Measurements from ENCODE around the gene REX1BD. TPM values are rescaled to one million over a fixed set of nuclear protein-coding genes. Genes with fewer than 3 reads are reported as not detected.

Gene REX1BD
- total and polyA plus RNA-seq, 2 of the 13 experiments (the other 11 are each of a cell fraction or from before 2014, with no cell fraction given), result 7.5 to 25.4 TPM

- Histone ChIP-seq H4K20me1 (ENCODE audit: insufficient read depth, low read length) (peaks cover 10% of the 10 kb centered on the region), H3K4me1 (ENCODE audit: insufficient read depth, low read length) (peaks cover 20% of the 10 kb centered on the region), H3K4me3 (replicated peaks in 1 of 3; ENCODE audit: insufficient read depth in 1 of 3, low read depth in 2 of 3, low read length in 3 of 3) (no peak overlapping the region), H3K27me3 (ENCODE audit: control insufficient read depth in 1 of 2, insufficient read depth in 2 of 2, low read length in 2 of 2) (no peaks in the 10 kb centered on the region; a peak in 1 of 5 replicates), H2AFZ (ENCODE audit: low read length) (no peak overlapping the region), H3K9ac (ENCODE audit: insufficient read depth, low read depth, low read length) (no peak overlapping the region), H3K79me2 (ENCODE audit: insufficient read depth, low read length) (peaks cover 21% of the 10 kb centered on the region), H3K9me3 (ENCODE audit: low read length) (no peaks in the 10 kb centered on the region), H3K27ac (ENCODE audit: extremely low read length, insufficient read depth, low read length) (no peak overlapping the region), H3K4me2 (ENCODE audit: low read depth, low read length) (no peak overlapping the region), H3K36me3 (replicated peaks in 1 of 2; ENCODE audit: control insufficient read depth in 1 of 2, insufficient read depth in 2 of 2, low read length in 2 of 2) (peaks cover 16 to 23% of the 10 kb centered on the region in 2 experiments; a peak in 4 of 5 replicates)
- ChIA-PET POLR2A (no interaction called here), CTCF (ENCODE audit: low intra/inter-chr PET ratio, low total read pairs) (no interaction called here)
- intact Hi-C loops (cut with micrococcal nuclease; ENCODE audit: unreplicated experiment) (loop anchor here (5.0 kb wide), 1 partner anchor 97 kb away; no protein-coding TSS in a partner anchor), in situ Hi-C loops (cut with HindIII; ENCODE audit: extremely low pct_ligation_motif_present, low pct_unique_long_range_greater_than_20kb) (no loop called here)
- BruUV-seq (replicated peaks), result no TSS peak
- TF ChIP-seq HIVEP1 (CRISPR knock-in tag; IDR thresholded peaks at IDR 0.05) (no peak), RBFOX2 (IDR thresholded peaks at IDR 0.05; ENCODE audit: low read depth, low read length) (0 out of 2 replicates have a peak, but pooled peaks have one; percentile 35), YY1 (IDR thresholded peaks at IDR 0.05; ENCODE audit: insufficient read depth, insufficient replicate concordance, low read depth, low read length) (no peak), AGO2 (optimal IDR thresholded peaks at IDR 0.05; ENCODE audit: low read depth, low read length) (peak; percentile 66)
- FAIRE-seq (no peak), ATAC-seq (no peak), DNase-seq (ENCODE audit: low spot score) (no peak)
- WGBS (ENCODE audit: low lambda C conversion rate), result 97% methylated on average over 10 of the region's 18 CpGs
Measured at GRCh38 chr19:18574691-18575291, 13.8 kb upstream of the REX1BD start.

- H3K9me3 ChIP-seq (ENCODE audit: low read length), result no peaks in the 10 kb centered on the region
- H3K9ac ChIP-seq (ENCODE audit: insufficient read depth, low read depth, low read length), result no peak overlapping the region
- H3K4me2 ChIP-seq (ENCODE audit: low read depth, low read length), result no peak overlapping the region
- peaks cover 16 to 23% of the 10 kb centered on the region in 2 experiments; a peak in 4 of 5 replicates for H3K36me3 ChIP-seq (replicated peaks in 1 of 2; ENCODE audit: control insufficient read depth in 1 of 2, insufficient read depth in 2 of 2, low read length in 2 of 2)
- H3K27me3 ChIP-seq (ENCODE audit: control insufficient read depth in 1 of 2, insufficient read depth in 2 of 2, low read length in 2 of 2), result no peaks in the 10 kb centered on the region; a peak in 1 of 5 replicates
- FAIRE-seq (no peak), DNase-seq (ENCODE audit: low spot score) (no peak), ATAC-seq (no peak)
- POLR2A ChIA-PET, result interaction anchor here (0.7 to 2.1 kb wide), 2 partner anchors 12 to 45 kb away, joined by 3 to 7 read pairs; partner anchors contain the start of gene REX1BD
- in situ Hi-C loops (cut with HindIII; ENCODE audit: extremely low pct_ligation_motif_present, low pct_unique_long_range_greater_than_20kb) (no loop called here), intact Hi-C loops (cut with micrococcal nuclease; ENCODE audit: unreplicated experiment) (no loop called here)
- CTCF ChIA-PET (ENCODE audit: low intra/inter-chr PET ratio, low total read pairs), result no interaction called here
- no peak overlapping the region for H3K4me3 ChIP-seq (replicated peaks in 1 of 3; ENCODE audit: insufficient read depth in 1 of 3, low read depth in 2 of 3, low read length in 3 of 3)
- peaks cover 15% of the 10 kb centered on the region for H3K4me1 ChIP-seq (ENCODE audit: insufficient read depth, low read length)
- peaks cover 21% of the 10 kb centered on the region for H3K79me2 ChIP-seq (ENCODE audit: insufficient read depth, low read length)
- no TSS peak for BruUV-seq (replicated peaks)
- 96% methylated on average over 8 of the region's 8 CpGs for WGBS (ENCODE audit: low lambda C conversion rate)
- H2AFZ ChIP-seq (ENCODE audit: low read length), result no peak overlapping the region
- peaks cover 10% of the 10 kb centered on the region for H4K20me1 ChIP-seq (ENCODE audit: insufficient read depth, low read length)
- no peak overlapping the region for H3K27ac ChIP-seq (ENCODE audit: extremely low read length, insufficient read depth, low read length)
- no peak for TF ChIP-seq MZF1 (CRISPR knock-in tag; IDR thresholded peaks at IDR 0.05; ENCODE audit: borderline replicate concordance)
- no peak for TF ChIP-seq MED13 (CRISPR knock-in tag; IDR thresholded peaks at IDR 0.05)
- TF ChIP-seq ZNF121 (CRISPR knock-in tag; IDR thresholded peaks at IDR 0.05), result peak; percentile 82
- no peak for TF ChIP-seq NRL (CRISPR knock-in tag; IDR thresholded peaks at IDR 0.05; ENCODE audit: borderline replicate concordance)
- no peak for TF ChIP-seq TEAD2 (CRISPR knock-in tag; IDR thresholded peaks at IDR 0.05)
Measured at GRCh38 chr19:18576383-18576782, 12.2 kb upstream of the REX1BD start.
